Fibroblast of skin of left quadriceps (primary cell): ENCODE data around the gene CLPTM1L.

ENCODE experiments used
- DNase-seq, 2 experiments: peaks; one replicate each; pipeline ENCODE4 v3.0.0-alpha.2; 2013; ENCODE audit warnings: low read depth in 2 of 2

CLPTM1L gene

GRCh38 chr5:1344975-1345838, at the start of gene CLPTM1L:
TSS of gene CLPTM1L (minus strand) at chr5:1345099. CDS start at chr5:1344841, 258 bp downstream.
- DNase-seq = peak; percentile 63 to 65

- DNase-seq = no peak
Observed at GRCh38 chr5:1393571-1394501, 48.9 kb upstream of the CLPTM1L start.

DNA sequence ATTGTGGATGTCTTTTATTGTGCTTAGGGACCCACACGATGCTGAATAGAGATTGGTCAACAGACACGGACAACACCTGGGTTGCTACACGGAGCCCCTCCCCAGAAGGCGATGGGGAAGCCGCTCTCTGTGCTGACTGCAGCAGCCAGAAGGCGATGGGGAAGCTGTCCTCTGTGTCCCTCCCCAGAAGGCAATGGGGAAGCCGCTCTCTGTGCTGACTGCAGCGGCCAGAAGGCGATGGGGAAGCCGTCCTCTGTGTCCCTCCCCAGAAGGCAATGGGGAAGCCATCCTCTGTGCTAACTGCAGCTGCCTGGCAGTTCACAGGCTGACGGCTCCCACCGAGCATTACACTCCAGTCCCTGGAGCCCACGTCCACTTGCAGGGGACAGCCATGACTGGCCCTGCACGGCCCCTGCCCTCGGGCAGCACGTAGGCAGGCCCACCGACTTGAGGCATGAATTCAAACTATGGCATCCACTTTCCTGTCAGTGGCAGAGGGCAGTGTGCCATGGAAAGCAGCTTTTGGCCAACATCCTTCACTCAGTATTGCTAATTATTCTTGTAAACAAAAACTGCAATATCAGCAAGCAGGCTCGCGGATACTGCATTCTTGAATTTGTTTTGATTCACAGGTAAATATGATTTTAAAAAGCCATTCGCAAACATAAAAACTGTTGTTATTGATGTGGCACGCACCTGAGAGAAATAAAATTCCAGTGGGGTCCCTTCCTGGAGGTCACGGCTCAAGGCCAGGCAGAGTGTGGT, 48.1 kb upstream of the CLPTM1L start:
- DNase-seq = no peak

GRCh38 chr5:1392261-1392660, 47.4 kb upstream of the CLPTM1L start:
- no peak for DNase-seq

GRCh38 chr5:1391691-1392090, 46.8 kb upstream of the CLPTM1L start:
- no peak for DNase-seq

DNA sequence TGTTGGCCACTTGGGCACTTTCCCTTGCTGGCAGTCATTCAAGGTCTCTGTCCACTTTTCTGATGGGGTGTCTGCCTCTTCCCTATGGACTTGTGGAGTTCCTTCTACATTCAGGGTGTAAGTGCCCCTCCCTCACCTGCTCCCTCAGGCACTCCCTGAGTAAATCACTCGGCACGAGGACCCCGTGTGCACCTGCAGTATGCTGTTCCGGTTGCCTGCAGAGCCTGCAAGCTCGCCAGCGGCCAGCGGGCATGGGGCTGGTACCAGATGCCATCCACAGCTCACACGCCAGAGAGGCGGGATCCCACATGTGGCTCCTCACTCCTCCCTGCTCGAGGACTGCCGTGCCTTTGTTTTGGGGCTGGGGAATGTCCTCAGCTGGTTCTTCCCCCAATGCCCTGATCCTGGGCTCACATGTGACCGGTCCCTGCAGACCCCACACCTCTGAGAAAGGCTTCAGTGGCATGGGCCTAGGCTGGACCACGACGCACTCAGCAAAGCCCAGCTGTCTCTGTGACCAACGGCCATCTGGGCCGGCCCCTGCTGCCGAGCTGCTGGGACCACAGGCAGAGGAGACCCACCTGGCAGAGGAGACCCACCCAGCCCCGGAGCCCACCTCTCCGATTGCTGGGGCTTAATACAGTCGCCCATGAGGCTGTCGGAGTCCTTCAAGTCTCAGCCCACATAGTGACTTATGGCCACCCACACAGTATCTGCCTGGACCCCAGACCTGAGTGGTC, 46.1 kb upstream of the CLPTM1L start:
- no peak for DNase-seq

- no peak for DNase-seq
Observed at GRCh38 chr5:1390333-1390732, 45.4 kb upstream of the CLPTM1L start.

- DNase-seq = no peak
Observed at GRCh38 chr5:1388383-1388967, 43.6 kb upstream of the CLPTM1L start.

DNA sequence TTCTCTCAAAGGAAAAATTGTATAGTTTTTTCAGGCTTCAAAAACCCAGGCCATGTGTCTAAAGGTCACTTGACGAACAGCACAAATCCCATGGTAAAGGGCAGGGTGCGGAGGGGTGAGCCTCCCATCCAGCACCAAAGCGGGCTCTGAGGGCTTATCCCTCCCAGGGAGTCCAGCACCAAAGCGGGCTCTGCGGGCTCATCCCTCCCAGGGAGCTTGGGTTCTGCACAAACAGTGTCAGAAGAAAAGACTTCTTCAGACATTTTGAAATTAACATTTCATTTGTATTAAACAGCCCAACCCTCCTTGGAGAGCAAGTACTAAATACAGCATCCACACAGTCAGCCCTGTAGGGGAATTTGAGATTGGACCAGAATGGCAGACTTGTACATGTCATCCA, 43.0 kb upstream of the CLPTM1L start:
- DNase-seq = no peak

DNA sequence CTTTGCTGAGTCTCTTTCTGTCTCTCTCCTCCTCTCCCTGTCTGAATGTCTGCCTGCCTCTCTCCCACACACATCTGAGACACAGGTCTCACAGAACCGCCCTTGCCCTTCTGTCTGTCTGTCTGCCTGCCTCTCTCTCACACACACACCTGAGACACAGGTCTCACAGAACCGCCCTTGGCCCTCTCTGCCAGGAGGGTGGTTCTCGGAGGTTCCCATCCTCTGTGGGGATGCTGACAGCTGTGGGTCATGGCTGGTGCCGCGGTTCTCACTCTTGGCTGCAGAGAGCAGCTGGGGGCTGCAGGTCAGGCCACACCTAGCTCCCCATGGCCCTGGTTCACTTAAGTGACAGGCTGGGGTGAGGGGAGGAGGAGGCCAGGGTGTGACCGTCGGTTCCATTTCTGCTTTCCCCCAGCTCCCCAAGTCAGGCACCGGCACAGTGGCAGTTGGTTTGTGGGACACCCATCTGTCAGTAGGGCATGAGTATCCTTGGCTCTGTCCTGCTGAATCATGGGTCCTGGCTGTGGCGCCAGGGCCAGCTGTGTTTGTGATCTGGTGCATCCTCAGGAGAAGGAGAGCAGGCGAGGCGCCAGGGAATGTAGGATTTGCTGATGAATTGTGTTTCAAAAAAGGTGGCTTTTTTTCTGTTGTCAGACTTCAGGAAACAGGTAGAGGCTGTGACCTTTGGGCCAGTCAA, 42.3 kb upstream of the CLPTM1L start:
- no peak for DNase-seq

DNA sequence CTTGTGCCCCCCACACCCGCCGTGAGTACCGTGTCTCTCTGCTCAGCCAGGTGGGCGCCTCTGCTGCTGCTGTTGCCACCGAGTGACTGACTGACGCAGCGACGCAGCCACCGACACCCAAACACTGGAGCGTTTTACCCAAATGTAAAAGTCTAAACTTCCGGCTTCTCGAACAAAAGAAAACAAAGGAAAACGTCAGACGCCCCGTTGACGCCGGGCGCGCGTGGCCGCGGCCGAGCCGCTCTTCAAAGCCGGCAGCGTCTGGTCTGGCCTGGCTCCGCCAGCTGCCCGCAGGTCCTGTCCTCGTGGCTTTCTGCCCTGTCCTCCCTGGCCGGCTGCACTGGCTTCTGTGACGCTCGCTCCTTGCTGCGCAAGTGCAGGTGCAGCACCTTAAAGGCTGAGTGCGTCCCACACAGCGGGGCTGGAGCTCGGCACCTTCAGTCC, 41.4 kb upstream of the CLPTM1L start:
- DNase-seq = no peak

GRCh38 chr5:1385395-1386273, 40.7 kb upstream of the CLPTM1L start:
- no peak for DNase-seq

- DNase-seq = no peak
Observed at GRCh38 chr5:1384521-1384920, 39.6 kb upstream of the CLPTM1L start.

GRCh38 chr5:1383886-1384401, 39.0 kb upstream of the CLPTM1L start:
- no peak for DNase-seq

DNA sequence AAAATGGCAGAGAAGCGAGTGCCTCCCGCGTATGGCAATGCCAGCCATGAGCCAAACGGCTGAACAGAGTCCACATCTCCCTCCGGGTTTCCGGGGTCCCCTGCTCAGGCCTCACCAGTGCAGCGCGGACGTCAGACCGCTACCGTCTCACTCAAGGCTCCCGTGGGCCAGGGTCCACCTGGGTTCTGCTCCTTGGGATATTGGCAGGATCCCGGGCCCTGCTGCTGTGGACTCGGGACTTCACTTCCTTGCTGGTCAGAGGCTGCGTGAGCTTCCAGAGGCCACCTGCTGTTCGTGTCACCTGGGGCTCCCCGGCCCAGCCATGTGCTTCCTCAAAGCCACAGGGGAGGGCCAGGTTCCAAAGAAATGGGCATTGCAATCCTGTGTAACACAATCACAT, 38.4 kb upstream of the CLPTM1L start:
- no peak for DNase-seq

DNA sequence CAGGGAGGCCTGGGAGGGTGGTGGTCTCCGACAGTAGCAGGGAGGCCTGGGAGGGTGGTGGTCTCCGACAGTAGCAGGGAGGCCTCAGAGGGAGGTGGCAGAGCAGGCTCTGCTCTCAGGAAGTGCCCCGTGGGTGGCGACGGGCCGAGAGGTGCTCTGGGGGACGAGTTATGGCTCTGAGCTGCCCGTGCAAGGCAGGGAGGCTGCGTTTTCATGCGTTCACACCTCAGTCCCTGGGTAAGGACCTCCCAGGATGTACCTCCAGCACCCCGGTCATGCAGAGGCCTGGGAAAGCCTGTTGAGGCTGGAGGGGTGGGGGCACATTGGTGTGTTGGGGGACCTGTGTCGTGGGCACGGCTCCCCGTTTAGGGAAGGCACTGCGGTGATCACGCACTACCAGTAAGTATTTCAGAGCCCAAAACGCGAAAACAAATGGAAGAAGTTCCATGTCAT, 37.4 kb upstream of the CLPTM1L start:
- DNase-seq = no peak

DNA sequence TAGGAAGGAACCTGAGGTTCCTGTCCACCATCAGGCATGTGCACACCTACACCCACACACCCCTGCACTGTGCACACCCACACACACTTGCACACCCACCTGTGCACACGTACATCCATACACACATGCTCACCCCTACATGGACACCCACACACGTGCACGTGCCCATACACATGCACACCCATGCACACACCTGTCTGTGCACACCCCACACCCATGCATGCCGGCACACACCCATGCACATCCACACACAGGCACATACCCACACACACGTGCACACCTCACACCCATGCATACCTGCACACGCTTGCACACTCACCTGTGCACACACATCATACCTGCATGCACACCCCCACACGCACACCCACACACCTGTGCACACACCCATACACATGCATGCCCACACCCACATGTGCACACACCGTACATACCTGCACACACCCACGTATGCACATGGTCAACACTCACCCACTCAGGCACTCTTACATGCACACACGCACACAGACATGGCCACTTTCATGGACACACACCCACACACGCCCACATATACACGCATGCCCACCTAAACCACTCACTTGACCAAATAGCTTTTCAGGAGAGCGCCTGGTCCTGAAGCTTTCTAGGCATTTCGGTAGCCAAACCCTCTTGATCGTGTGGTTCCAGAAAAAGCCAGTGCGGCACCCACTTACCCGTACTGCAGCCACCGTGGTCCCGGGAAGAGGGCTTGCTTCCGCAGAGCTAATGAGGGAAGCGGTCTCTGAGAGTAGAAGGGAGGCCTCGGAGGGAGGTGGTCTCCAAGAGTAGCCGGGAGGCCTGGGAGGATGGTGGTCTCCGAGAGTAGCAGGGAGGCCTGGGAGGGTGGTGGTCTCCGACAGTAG, 36.7 kb upstream of the CLPTM1L start:
- no peak for DNase-seq

DNA sequence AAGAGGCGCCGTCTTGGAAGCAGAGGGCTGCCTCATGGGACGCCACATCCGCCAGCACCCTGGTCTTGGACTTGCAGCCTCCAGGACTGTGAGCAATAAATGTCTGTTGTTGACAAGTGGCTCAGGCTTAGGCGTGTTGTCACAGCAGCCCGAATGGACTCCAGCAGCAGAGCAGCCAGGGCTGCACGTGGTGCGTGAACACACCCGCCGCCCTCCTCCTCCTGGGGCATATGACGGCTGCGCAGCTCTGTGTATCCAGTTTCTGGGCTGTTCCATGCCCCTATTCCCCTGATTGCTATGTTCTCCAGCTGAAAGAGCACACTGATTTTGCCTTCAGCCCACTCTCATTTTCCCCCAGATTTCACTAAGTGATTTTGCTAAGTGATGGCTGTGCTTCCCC, 36.0 kb upstream of the CLPTM1L start:
- DNase-seq = no peak
